ENCODE measurements around the gene ASAP2.
"Not testable (repeated sequence)": the region's sequence is repeated elsewhere in the genome, so short reads cannot be mapped to it uniquely, and the experiment has no call there.

ASAP2 gene

GRCh38 chr2:9251154-9252001 is 44.8 kb downstream of the ASAP2 start:
- DNase-seq (ENCODE audit: low spot score): no peak

- DNase-seq (ENCODE audit: low spot score): no peak
Measured at GRCh38 chr2:9252002-9252357, 45.4 kb downstream of the ASAP2 start.

- DNase-seq (ENCODE audit: low spot score): no peak
Measured at GRCh38 chr2:9255416-9255815, 48.8 kb downstream of the ASAP2 start.

DNA sequence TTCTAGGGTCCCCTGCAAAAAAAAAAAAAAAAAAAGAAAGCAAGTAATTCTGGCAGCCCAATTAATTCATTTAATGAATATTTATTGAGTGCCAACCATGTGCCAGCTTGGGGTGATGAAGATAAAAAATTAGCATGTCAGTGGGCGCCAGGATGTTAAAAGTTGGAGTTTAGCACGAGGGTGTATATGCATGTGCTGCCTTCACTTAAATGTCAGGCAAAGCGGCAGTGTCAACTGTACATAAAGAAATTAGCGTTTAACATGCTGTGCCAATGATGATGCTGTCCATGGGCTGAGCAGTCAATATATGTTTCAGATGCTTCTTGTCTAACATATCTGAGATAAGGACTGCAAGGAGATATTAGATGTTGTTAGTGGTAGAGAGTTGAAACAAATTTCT is 49.5 kb downstream of the ASAP2 start:
- DNase-seq (ENCODE audit: low spot score): no peak

DNA sequence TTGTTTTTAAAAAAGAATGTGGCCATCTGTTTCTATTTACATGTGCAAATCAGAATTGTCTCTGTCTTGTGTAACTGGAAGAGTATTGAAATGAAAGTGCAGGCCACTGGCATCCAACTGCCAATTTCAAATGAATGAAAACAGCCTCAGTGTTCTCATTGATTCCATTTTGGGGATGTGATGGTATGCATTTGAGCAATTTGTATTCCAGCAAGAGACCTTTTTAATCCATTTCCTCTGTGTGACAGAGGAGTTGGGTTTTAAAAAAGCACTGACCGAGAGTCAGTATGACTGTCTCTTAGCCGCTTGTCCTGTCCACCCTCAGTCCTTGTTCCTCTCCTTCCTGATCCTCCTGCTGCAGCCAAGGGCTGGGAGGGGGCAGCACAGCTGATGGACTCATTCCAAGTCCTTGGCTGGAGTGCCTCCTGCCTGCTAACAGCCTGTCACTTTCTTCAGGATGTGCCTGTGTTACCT is 50.0 kb downstream of the ASAP2 start:
- DNase-seq (ENCODE audit: low spot score): no peak

DNA sequence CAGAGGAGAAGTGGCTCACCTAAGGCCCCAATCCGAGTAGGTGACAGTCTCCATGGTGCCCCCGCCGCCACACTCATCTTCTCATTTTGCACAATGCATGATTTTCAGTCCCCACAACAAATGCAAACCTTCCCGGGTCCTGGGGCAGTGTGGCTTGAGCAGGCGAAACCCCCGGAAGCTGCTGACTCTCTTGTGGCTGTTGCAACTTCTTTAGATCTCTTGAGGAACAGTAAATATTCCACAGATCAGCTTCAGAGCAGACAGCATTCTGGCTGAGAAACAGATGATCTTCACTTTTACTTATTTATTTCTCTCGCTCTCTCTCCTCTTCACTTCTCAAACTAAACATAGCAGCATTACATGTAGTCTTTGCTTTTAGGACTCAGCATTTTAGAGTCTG is 51.9 kb downstream of the ASAP2 start:
- DNase-seq (ENCODE audit: low spot score): no peak

GRCh38 chr2:9258953-9259399 is 52.4 kb downstream of the ASAP2 start:
- DNase-seq (ENCODE audit: low spot score): no peak

GRCh38 chr2:9260464-9260918 is 53.9 kb downstream of the ASAP2 start:
- no peak for DNase-seq (ENCODE audit: low spot score)

GRCh38 chr2:9261231-9261883 is 54.7 kb downstream of the ASAP2 start:
- no peak for DNase-seq (ENCODE audit: low spot score)

DNA sequence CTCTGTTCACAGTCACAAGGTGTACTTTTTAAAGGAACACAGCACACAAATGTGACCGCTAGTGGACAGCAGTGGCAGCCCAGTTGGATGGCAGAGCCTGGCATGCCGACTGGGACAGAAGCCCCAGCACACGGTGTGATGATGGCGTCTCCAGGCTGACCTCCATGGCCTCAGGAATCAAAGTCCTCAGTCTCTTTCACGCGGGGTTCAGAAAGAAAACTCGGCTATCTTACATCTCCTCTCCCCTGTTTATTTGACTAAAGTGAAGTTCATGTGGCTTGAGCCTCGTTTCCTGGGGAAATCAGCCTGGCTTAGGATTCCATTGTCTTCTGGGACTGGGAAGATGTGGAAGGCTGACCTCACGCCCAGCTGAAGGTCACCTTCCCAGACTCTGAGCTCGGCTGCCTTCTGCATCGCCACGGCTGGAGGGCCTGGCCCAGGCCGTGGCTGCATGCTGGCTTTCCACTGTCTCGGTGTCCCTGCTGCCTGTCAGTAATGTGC is 56.1 kb downstream of the ASAP2 start:
- DNase-seq (ENCODE audit: low spot score): no peak

- DNase-seq (ENCODE audit: low spot score): no peak
Measured at GRCh38 chr2:9263428-9263827, 56.8 kb downstream of the ASAP2 start.

DNA sequence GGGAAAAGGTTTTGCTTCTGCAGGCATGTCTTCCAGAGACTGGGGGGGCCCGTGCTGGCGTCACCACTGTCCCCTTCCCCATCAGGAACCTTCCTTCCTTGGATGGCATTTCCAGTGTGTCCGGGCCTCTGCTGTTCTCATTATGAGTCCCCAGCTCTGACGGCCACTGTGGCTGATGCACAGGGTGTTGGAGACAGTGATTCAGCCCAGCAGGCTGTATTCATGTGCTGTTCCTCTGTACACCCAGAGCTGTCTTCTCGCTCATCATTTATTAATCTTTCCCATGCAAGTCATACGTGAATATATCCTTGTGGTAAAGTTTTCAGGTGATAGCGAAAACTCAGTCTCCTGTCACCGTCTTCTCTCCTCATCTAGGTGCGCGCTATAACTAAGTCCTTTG is 57.7 kb downstream of the ASAP2 start:
- no peak for DNase-seq (ENCODE audit: low spot score)

- no peak for DNase-seq (ENCODE audit: low spot score)
Measured at GRCh38 chr2:9266711-9267110, 60.1 kb downstream of the ASAP2 start.

DNA sequence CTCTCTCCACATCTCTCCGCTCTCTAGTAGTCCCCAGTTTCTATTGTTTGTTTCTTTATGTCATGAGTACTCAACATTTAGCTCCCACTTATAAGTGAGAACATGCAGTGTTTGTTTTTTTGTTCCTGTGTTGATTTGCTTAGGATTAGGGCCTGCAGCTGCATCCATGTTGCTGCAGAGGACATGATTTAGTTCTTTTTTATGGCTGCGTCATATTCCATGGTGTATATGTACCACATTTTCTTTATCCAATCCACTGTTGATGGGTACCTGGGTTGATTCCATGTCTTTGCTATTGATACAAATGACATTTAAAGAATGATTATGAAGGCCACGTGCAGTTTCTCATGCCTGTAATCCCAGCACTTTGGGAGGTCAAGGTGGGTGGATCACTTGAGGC is 60.7 kb downstream of the ASAP2 start:
- not testable (repeated sequence) for DNase-seq (ENCODE audit: low spot score)

DNA sequence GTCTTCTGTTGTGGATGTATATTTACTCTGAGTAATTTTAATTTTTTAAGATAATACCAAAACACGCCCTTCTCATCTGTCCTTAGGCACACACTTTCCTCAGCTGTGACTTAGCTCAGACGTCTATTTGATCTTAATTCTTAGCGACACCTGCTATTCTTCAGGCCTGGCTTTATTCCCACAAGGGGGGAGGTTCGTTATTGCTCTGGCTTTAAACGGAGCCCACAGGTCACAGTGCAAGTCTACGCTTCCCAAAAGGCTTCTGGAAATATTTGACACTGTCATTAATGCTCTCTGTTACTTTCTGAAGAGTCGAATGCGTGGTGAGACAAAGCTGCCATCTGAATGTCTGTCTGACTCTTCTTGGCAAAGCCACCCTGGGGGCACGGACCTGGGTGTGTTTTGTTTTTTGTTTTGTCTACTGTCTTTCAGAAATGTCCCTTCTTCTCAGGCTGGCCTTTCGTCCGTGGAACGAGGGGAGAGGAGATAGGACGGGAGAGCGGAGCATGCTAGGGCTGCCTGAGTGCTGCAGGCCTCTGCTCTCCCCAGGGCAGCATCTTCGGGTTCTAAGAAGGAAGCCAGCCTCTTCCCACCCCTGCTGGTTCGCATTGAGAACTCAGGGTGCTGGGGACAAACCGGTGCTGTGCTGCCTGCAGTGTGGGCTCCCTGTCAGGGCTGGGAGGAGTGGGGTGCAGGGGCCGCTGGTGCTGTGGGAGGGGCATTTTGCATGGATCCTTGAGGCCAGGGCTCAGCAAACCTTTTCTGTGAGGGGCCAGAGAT is 61.9 kb downstream of the ASAP2 start:
- no peak for DNase-seq (ENCODE audit: low spot score)

DNA sequence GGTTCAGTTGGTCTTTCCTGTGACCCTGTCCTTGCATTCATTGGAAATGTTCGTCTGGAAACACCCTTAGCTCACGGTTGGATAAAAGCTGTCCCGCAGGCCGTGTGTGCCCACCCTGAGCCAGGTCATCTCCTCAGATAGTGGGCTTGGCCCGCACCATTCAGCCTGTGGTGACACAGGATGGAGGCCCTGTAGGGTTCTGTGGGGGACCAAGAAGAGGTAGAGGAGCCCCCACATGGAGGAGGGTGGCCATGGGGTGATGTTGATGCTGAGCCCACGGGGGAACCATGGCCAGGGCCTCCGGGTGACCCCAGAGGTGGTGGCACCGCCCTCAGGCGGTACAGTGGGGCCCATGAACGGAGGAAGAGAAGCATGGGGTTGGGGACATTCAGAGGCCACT is 62.7 kb downstream of the ASAP2 start:
- no peak for DNase-seq (ENCODE audit: low spot score)

GRCh38 chr2:9269695-9270360 is 63.2 kb downstream of the ASAP2 start:
- no peak for DNase-seq (ENCODE audit: low spot score)

DNA sequence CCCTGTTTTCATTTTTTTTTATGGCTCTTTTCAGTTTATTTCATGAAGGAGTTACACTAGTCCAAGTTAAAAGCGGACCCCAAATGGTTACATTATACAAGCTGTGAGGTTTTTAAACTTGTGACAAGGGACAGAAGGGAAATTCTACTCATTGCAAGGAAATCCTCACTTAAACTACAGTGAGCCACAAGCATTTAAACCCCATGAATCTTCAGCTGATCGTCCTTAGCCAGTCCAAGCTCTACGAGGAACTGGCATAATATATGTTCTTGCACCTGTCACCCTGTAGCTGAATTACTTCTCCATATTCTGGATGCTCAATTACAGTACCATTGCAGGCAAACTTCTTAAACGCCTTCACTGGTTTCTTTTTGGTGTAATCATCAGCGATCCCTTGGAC is 64.5 kb downstream of the ASAP2 start:
- no peak for DNase-seq (ENCODE audit: low spot score)

DNA sequence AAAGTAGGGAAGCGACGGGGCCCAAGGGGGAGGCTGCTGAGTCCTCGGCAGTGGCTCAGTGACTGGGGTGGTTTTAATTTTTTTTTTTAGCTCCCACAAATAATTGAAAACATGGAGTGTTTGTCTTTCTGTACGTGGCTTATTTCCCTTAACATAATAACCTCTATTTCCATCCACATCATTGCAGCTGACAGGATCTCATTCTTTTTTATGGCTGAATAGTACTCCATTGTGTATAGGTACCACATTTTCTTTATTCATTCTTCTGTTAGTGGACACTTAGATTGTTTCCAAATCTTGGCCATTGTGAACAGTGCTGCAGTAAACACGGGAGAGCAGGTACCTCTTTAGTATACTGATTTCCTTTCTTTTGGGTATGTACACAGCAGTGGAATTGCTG is 65.1 kb downstream of the ASAP2 start:
- DNase-seq (ENCODE audit: low spot score): no peak

DNA sequence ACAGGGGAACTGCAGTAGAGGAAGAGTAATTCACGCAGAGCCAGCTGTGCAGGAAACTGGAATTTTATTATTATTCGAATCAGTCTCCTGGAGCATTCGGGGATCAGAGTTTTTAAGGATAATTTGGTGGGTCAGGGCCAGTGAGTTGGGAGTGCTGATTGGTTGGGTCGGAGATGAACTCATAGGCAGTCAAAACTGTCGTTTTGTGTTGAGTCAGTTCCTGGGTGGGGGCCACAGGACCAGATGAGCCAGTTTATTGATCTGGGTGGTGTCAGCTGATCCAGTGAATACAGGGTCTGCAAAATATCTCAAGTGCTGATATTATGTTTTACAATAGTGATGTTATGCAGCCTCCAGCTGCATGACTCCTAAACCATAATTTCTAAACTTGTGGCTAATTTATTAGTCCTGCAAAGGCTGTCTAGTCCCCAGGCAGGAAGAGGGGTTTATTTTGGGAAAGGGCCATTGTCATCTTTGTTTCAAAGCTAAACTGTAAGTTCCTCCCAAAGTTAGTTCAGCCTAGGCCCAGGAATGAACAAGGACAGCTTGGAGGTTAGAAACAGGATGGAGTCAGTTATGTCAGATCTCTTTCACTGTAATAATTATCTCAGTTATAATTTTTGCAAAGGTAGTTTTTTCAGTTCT is 67.0 kb downstream of the ASAP2 start:
- DNase-seq (ENCODE audit: low spot score): no peak

DNA sequence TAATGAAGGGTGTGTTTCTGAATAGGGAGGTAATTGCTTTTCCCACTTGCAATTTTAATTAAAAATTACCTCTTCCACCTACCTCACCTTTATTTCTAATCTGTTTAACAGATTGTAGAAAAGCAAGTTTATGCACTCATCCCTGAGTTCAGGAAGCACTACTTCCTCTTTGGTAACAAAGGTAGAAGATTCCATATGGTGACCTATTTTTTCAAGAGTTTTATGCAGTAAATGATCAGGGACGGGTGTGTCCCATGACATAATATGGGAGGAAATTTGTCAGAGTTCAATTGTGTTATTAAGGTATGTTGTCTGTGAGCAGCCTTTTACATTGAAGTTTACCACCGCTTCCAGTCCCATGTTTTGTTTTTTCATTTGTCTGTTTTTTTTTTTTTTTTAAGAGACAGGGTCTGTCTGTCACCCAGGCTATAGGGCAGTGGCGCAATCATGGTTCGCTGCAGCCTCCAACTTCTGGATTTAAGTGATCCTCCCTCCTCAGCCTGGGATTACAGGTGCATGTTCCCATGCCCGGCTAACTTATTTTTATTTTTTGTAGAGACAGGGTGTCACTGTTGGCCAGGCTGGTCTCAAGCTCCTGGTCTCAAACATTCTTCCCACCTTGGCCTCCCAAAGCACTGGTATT is 68.2 kb downstream of the ASAP2 start:
- DNase-seq (ENCODE audit: low spot score): no peak
